NCI-H187 treated with DMSO at 0.1 percent for 48 hours (cell line): ENCODE measurements around the gene TBC1D19.

Experiments used
- DNase-seq: peaks from one replicate; lab custom pipeline; 2025; lab: John Stamatoyannopoulos, UW

Gene TBC1D19

GRCh38 chr4:26732356-26732755 is 148.5 kb downstream of the TBC1D19 start:
- DNase-seq = no peak

DNA sequence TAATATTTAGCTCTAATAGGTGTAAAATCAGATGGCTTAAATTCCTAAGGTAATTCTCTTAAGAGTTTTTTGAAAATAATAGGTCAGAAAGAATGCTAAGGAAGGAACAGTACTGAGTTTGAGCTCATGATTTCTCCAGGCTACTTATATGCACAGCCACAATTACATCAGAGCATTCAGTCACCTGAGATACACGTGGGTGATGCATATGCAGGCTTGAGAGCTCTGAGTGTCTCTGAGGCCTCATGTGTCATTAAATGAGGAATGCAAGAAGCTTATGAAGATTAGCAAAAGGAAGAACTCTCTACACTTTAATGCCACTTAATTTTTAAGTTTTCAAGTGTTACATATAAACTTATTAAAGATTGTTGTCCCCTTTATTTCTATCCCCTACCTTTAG is 152.7 kb downstream of the TBC1D19 start:
- DNase-seq = no peak

- DNase-seq = no peak
These were observed 153.5 kb downstream of the TBC1D19 start for GRCh38 chr4:26737385-26737784.

GRCh38 chr4:26741491-26741871 is 157.6 kb downstream of the TBC1D19 start:
- DNase-seq = no peak

- DNase-seq = no peak
These were observed 162.9 kb downstream of the TBC1D19 start for GRCh38 chr4:26746802-26747213.

GRCh38 chr4:26748811-26749210 is 164.9 kb downstream of the TBC1D19 start:
- DNase-seq = no peak

DNA sequence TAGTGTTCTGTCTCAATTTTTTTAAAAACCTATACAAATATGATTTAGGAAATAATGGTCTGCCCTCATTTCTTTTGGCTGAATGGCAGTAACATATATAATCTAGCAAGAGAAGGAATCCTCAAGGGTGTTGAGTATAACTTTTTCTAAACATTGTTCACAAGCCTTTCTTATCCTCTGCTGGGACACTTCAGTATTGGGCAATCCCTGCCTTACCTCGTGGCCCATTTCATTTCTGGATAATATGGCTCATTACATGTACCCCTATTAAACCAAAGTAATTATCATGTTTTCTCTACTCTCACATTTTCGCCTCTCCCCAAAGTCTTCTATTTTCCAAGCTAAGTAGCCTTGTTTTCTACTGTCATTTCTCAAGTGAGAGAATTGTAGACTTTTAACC is 166.0 kb downstream of the TBC1D19 start:
- DNase-seq = no peak

DNA sequence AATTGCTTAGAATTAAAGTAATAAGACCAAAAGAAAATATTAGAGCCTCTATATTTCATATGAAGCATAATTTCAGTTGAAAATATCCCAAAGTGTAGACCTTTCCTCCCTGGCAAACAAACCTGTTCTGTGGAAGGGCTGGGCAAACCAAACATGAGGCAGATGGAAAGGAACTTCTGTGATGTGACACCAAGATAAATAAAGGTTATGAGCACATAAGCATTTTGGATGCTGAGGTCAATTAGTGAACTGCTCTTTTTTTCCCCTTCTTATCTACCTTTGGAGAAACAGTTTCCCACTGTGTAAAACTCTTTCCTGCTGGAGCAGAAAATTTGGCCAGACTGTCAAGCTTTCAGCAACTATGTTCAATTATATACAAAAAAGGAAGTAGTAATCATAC is 167.1 kb downstream of the TBC1D19 start:
- DNase-seq = no peak

GRCh38 chr4:26751838-26752237 is 168.0 kb downstream of the TBC1D19 start:
- DNase-seq = no peak

GRCh38 chr4:26753187-26753586 is 169.3 kb downstream of the TBC1D19 start:
- DNase-seq = no peak

- DNase-seq = no peak
These were observed 169.7 kb downstream of the TBC1D19 start for GRCh38 chr4:26753617-26754016.

DNA sequence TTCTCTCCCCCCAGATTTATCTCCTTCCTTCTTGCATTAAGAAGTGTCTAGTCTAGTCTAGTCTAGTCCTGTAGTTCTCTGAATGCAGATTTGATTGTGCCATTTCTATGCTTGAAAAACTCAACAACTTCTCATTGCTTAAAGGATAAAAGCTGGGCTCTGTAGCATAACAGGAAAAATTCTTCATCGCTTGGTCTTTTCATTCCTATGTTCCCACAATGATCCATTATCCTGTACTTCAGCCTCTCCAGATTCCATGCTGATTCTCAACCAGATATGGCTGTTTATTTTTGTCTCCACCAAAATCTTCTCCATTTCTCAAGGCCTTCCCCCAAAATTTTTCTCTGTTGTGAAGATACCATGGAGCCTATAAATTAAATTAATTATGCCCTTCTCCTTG is 173.9 kb downstream of the TBC1D19 start:
- DNase-seq = no peak

DNA sequence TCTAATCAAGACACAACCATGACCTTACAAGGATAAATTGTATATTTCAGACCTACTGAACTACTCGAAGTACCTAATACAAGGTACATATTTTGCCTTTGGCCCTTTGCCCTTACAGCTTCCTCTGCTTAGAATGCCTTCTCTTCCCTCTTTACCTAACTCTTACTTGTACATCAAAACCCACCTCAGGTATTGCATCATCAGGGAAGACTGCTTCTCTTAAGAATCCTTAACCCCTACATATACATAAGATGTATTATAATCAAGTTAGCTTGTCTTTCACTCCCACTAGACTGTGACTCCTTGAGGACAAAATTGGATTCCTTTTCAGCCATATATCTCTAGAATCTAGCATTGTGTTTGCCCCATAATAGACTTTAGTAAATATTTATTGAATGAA is 175.0 kb downstream of the TBC1D19 start:
- no peak for DNase-seq

DNA sequence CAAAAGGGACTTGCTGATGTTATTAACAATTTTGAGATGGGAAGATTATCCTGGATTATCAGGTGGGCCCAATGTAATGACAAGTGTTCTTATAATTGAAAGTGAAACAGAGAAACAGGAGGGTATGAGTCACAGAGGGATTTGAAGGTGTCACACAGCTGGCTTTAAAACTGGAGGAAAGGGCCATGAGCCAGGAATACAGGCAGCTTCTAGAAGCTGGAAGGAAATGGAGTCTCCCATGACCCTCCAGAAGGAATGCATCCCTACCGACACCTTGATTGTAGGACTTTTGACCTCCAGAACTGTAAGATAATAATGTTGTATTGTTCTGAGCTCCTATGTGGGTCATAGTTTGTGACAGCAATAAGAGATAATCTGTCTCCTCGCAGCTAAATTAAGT is 178.8 kb downstream of the TBC1D19 start:
- DNase-seq = no peak

DNA sequence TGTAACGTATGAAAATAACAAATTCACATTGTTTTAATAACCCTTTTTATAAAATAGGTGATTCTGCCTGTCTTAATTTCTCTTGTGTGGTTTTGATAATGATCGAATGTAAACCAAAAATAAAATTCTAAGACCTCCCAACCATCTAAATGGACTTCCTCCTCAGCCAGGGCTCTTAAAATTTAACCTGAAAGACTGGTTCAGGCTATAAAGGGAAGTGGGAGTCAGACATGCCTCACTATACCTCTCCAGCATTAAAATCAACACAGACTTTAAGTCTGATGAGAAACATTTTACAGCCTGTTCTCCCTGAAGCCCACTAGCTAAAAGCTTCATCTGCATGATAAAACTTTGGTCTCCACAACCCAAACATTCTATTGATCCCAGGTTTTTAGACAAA is 179.2 kb downstream of the TBC1D19 start:
- DNase-seq = no peak

DNA sequence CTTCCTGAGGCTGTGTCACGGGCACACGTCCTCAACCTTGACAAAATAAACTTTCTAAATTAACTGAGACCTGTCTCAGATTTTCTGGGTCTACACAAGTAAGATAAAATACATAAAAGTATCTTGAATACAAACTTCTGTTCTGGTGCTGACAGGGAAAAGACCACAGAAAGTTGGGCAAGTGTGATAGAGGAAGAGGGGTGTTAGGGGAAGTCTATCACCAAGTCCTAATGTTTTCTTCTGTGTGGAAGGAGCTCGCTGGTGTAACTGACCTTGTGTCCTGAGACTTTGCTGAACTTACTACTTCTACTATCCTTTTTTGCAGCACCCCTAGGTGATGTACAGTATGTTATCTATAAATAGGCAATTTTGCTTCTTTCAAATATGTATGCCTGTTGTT is 179.8 kb downstream of the TBC1D19 start:
- DNase-seq = no peak

GRCh38 chr4:26764231-26764630 is 180.3 kb downstream of the TBC1D19 start:
- no peak for DNase-seq

DNA sequence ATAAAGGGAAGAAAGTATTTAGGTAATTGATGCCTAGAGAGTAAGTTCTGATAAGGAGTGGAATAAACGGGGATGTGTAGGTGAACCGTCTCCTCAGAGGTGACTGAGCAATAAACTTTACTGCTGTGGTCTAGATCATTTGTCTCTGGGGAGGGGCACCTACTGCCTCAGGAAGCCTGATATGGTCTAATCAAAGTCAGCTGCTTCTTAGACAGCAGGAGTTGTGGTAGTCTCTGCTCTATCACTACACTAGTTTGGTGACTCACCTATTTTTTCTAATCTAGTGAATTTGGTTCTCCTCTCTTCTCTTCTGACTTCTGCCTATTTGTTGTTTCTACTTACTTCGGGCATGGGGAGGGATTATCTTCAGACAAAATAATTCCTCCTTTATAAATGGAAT is 181.6 kb downstream of the TBC1D19 start:
- DNase-seq = no peak

DNA sequence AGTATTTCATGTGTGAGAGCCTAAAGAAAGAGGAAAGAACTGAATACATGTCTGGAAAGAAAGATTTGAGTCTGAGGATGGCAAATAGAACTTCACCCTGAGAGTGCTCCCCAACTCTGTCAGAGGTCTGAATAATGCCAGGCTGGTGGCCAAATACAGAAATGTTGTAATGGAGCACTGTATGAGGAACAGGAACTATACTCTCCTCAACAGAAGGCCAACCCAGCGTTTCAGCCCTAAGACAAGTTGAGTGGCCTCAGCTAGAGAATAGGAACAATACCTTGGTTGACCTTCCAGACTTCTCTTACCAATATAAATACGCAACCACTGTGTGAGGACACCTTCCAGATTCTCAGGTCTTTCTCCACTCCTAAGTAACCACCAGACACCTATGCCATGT is 182.3 kb downstream of the TBC1D19 start:
- DNase-seq = no peak

- DNase-seq = no peak
These were observed 188.4 kb downstream of the TBC1D19 start for GRCh38 chr4:26772096-26772873.

DNA sequence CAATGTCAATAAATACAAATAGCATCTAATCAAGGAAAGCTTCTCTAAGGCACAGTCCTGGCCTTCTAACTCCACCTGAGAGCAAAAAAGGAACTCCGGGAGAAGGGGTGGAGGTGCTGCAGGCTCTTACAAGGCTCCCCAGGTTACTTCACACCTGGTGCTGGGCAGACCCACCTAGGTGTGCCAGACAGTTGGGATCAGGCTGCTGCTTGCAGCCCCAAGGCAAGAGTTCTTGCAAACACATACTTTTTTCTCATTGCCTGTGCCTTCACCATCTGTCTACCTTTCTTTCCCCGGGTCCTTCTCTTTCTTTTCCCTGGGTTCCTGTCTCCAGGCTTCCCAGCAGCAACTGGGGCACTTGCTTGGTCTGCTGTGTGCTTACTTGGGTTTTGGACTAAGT is 195.3 kb downstream of the TBC1D19 start:
- DNase-seq = no peak

DNA sequence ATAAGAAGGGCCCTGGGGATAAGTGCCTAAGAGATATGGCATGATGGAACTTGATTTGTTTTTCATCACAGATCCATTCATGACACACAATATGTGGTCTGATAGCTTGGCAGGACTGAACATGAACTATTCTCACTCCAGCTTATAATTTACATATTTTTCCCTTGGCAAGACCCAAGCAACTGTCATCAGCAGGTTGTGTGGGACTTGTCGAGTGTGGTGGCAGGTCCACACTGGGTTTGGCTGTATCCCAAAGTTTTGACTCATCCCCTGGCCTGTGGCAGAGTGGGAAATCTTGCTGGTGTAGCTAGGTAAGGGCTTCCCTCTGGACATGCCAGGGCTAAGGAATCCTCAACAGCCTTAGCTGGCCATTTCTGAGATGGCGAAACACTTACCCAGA is 195.8 kb downstream of the TBC1D19 start:
- DNase-seq = no peak

- no peak for DNase-seq
These were observed 196.7 kb downstream of the TBC1D19 start for GRCh38 chr4:26780539-26780938.

GRCh38 chr4:26782168-26782829 is 198.4 kb downstream of the TBC1D19 start:
- DNase-seq = no peak
